Measurements from ENCODE around the gene TEX29. TPM values are rescaled to one million over a fixed set of nuclear protein-coding genes. Genes with fewer than 3 reads are reported as not detected.

TEX29 gene
- total RNA-seq, 1 donor from 2014 or later = not detected

- Histone ChIP-seq H3K36me3 (peaks cover 11% of the 10 kb centered on the region), H3F3A (ENCODE audit: low read depth) (no peaks in the 10 kb centered on the region), H3K4me2 (no peak overlapping the region), H3K9ac (no peak overlapping the region), H3K9me3 (ENCODE audit: low read depth) (no peaks in the 10 kb centered on the region), H4K20me1 (ENCODE audit: low read depth) (peaks cover 3% of the 10 kb centered on the region), H3K27me3 (no peaks in the 10 kb centered on the region), H3K79me2 (ENCODE audit: low read depth) (no peaks in the 10 kb centered on the region), H2AFZ (replicated peaks) (no peak overlapping the region), H3K27ac (no peak overlapping the region), H3K4me3 (no peak overlapping the region), H3K4me1 (no peaks in the 10 kb centered on the region)
- Mint-ChIP-seq H3K9me3 (no peaks in the 10 kb centered on the region), H3K27me3 (ENCODE audit: insufficient read depth, low read depth) (no peaks in the 10 kb centered on the region), H3K36me3 (peaks cover 33% of the 10 kb centered on the region), H3K27ac (no peak overlapping the region), H3K4me1 (no peaks in the 10 kb centered on the region), H3K4me3 (no peak overlapping the region)
- TF ChIP-seq EZH2phosphoT487 (IDR thresholded peaks at IDR 0.05) = no peak
- no peak for DNase-seq (ENCODE audit: low spot score)
These were observed 45.1 kb upstream of the TEX29 start for GRCh38 chr13:111275382-111275781.

GRCh38 chr13:111275995-111276618 lies 44.3 kb upstream of the TEX29 start:
- no peak overlapping the region for H2AFZ ChIP-seq (replicated peaks)
- no peak overlapping the region for H3K4me3 ChIP-seq
- H4K20me1 ChIP-seq (ENCODE audit: low read depth) = peaks cover 4% of the 10 kb centered on the region
- no peak for DNase-seq (ENCODE audit: low spot score)
- H3K36me3 ChIP-seq = peaks cover 11% of the 10 kb centered on the region
- no peaks in the 10 kb centered on the region for H3K27me3 ChIP-seq
- H3K9ac ChIP-seq = no peak overlapping the region
- Mint-ChIP-seq H3K4me3 (no peak overlapping the region), H3K27me3 (ENCODE audit: insufficient read depth, low read depth) (no peaks in the 10 kb centered on the region), H3K27ac (no peak overlapping the region), H3K36me3 (peaks cover 37% of the 10 kb centered on the region), H3K4me1 (no peaks in the 10 kb centered on the region), H3K9me3 (no peaks in the 10 kb centered on the region)
- H3K9me3 ChIP-seq (ENCODE audit: low read depth) = no peaks in the 10 kb centered on the region
- H3K4me2 ChIP-seq = no peak overlapping the region
- no peak overlapping the region for H3K27ac ChIP-seq
- no peaks in the 10 kb centered on the region for H3K79me2 ChIP-seq (ENCODE audit: low read depth)
- no peaks in the 10 kb centered on the region for H3K4me1 ChIP-seq
- TF ChIP-seq EZH2 (IDR thresholded peaks at IDR 0.05) = no peak
- TF ChIP-seq CTCF (IDR thresholded peaks at IDR 0.05) = no peak
- TF ChIP-seq EZH2phosphoT487 (IDR thresholded peaks at IDR 0.05) = no peak
- no peaks in the 10 kb centered on the region for H3F3A ChIP-seq (ENCODE audit: low read depth)

GRCh38 chr13:111278258-111278657 lies 42.2 kb upstream of the TEX29 start:
- Histone ChIP-seq H3K27ac (no peak overlapping the region), H2AFZ (replicated peaks) (no peak overlapping the region), H3K4me2 (no peak overlapping the region), H3K9ac (no peak overlapping the region), H3K9me3 (ENCODE audit: low read depth) (no peaks in the 10 kb centered on the region), H3K36me3 (peaks cover 11% of the 10 kb centered on the region), H4K20me1 (ENCODE audit: low read depth) (peaks cover 4% of the 10 kb centered on the region), H3K4me3 (no peak overlapping the region), H3F3A (ENCODE audit: low read depth) (no peaks in the 10 kb centered on the region), H3K4me1 (no peaks in the 10 kb centered on the region), H3K79me2 (ENCODE audit: low read depth) (no peaks in the 10 kb centered on the region), H3K27me3 (no peaks in the 10 kb centered on the region)
- Mint-ChIP-seq H3K4me3 (no peak overlapping the region), H3K27ac (peak overlapping the region; percentile 55), H3K27me3 (ENCODE audit: insufficient read depth, low read depth) (no peaks in the 10 kb centered on the region), H3K9me3 (no peaks in the 10 kb centered on the region), H3K4me1 (no peaks in the 10 kb centered on the region), H3K36me3 (peaks cover 33% of the 10 kb centered on the region)
- no peak for DNase-seq (ENCODE audit: low spot score)
- TF ChIP-seq EZH2phosphoT487 (IDR thresholded peaks at IDR 0.05) (no peak), EZH2 (IDR thresholded peaks at IDR 0.05) (no peak), CTCF (IDR thresholded peaks at IDR 0.05) (no peak)
